GM18498 (cell line): Measurements from ENCODE around the gene EIF4EBP3.
"Not testable (repeated sequence)": the region's sequence is repeated elsewhere in the genome, so short reads cannot be mapped to it uniquely, and the experiment has no call there.

Source experiments
- ATAC-seq: cut with Tn5 transposase; IDR thresholded peaks from one replicate; pipeline ENCODE4 v1.9.1; 2021; ENCODE audit warnings: mild to moderate bottlenecking, moderate library complexity; ENCODE audit not compliant: unreplicated experiment

Gene EIF4EBP3

GRCh38 chr5:140575309-140575708 lies 27.8 kb downstream of the EIF4EBP3 start:
- ATAC-seq: no peak

DNA sequence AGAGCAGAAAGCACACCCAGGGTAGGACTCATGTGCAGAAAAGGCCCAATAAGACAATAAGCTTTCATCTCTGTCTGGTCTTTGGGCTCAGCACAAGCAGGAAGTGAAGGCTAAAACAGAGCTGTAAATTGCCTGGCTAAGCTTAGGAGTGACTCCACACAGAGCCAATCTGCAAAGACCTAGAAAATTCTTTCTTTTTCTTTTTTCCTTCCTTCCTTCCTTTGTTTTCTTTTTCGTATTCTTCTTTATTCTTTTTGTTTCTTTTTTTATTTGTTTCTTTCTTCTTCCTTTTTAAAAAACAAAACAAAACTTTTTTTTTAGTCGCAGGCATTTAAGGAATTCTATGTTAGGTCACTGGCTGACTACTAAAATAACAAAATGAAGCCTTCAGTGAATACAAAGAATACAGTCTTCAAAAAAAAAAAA lies 29.3 kb downstream of the EIF4EBP3 start:
- ATAC-seq: no peak

GRCh38 chr5:140579188-140579747 lies 31.8 kb downstream of the EIF4EBP3 start:
- ATAC-seq: not testable (repeated sequence)

DNA sequence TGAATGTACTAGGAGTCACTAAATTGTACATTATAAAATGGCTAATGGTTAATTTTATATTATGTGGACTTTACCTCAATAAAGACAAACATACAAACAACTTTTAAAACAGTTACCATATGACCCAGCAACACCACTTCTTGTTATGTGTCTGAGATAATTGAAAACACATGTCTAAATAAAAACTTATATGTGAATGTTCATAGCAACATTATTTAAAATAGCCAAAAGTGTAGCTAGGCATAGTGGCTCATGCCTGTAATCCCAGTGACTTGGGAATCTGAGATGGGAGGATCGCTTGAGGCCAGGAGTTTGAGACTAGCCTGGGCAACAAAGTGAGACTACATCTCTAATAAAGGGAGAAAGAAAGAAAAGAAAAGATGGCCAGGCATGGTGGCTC lies 40.0 kb downstream of the EIF4EBP3 start:
- ATAC-seq: no peak

- no peak for ATAC-seq
Observed at GRCh38 chr5:140588311-140589070, 41.0 kb downstream of the EIF4EBP3 start.

GRCh38 chr5:140590861-140591260 lies 43.4 kb downstream of the EIF4EBP3 start:
- no peak for ATAC-seq

GRCh38 chr5:140591747-140592372 lies 44.4 kb downstream of the EIF4EBP3 start:
- ATAC-seq: no peak

DNA sequence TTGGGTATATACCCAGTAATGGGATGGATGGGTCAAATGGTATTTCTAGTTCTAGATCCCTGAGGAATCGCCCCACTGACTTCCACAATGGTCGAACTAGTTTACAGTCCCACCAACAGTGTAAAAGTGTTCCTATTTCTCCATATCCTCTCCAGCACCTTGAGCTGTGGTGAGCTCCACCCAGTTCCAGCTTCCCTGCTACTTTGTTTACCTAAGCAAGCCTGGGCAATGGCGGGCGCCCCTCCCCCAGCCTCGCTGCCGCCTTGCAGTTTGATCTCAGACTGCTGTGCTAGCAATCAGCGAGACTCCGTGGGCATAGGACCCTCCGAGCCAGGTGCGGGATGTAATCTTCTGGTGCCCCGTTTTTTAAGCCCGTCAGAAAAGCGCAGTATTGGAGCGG lies 45.6 kb downstream of the EIF4EBP3 start:
- not testable (repeated sequence) for ATAC-seq

- ATAC-seq: no peak
Observed at GRCh38 chr5:140594169-140594568, 46.7 kb downstream of the EIF4EBP3 start.

DNA sequence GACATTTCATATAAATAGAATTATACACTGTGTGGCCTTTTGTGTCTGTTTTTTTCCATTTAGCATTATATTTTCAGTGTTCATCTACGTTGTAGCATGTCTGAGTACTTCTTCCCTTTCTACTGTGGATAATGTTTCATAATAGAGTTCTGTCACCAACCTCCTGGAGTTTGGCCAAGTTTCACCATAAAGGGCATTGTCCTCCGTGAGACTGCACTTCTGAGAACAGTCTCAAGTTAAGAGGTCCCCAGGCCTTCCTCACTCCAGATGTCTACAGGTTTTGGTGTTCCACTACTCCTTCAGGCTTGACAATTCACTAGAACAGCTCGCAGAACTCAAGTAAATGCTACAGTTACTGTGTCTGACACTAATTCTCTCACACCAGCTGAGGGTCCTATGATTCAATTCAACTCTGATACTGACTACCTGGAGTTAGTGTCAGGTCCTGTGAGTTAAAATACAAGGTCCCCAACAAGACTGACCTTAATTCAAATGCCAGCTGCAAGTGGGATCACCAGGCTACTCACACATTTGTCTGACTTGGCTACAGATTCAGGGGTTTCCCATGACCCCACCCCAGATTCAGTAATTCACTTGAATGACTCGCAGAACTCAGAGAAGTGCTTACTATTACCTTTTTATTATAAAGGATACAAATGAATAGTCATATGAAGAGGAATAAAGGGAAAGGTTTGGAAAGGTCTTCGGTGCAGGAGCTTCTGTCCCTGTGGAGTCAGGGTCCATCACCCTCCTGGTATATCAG lies 48.3 kb downstream of the EIF4EBP3 start:
- ATAC-seq: no peak

DNA sequence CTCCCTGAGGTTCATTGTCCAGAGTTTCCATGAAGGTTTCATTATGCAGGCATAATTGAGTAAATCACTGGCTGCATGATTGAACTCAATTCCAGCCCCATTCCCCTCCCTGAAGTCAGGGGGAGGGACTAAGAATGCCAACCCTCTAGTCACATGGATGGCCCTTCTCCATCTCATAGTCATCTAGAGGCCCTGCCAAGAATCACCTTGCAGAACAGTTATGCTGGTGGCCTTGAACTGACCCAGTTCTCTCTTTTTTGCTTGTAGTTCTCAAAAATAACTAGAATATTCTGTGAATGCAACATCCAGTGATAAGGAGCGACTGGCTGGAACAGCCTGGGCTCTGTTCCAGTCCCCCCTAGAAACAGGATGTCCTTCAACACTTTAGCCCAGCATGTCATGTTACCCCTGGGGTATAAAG lies 48.9 kb downstream of the EIF4EBP3 start:
- ATAC-seq: no peak

DNA sequence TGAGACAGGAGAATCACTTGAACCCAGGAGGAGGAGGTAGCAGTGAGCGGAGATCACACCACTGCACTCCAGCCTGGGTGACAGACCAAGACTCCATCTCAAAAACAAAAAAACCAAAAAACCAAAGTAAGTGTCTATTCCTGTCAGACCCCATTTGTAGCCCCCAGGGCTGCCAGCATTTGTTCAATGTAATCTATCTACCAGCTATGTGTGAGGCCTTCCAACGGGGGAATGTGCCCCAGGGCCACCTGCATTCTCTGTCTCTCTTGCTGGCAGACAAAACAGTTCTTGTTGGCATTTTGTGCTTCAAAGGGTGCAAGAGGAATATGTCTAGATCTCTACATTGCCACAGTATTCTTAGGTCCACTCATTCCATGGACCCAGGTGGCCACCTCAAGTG lies 51.4 kb downstream of the EIF4EBP3 start:
- no peak for ATAC-seq
